Measurements from ENCODE around the gene DLG2. TPM values are rescaled to one million over a fixed set of nuclear protein-coding genes. Genes with fewer than 3 reads are reported as not detected.

Gene DLG2
- total RNA-seq, 1 donor from 2014 or later: 2.4 TPM

DNA sequence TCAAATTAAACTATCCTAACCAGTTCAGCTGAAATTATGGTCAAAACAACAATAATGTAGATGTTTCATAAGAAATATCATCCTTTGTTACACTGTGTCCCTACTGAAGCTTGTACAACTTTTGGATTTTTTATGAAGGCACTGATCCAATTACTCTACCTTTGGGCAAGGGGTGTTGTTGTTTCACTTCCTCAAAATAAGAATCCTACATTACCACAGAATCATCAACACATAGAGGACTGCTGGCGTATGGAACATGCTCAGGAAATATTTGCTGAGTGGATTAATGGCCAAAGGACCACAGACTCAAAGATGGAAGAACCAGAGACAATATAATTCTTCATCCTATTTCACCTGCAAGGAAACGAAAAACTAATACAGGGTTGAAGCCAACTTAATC lies 1433.4 kb downstream of the DLG2 start:
- H3K27me3 Mint-ChIP-seq: no peaks in the 10 kb centered on the region
- no peaks in the 10 kb centered on the region for H3K4me1 Mint-ChIP-seq (ENCODE audit: low read depth)
- no peaks in the 10 kb centered on the region for H3K36me3 Mint-ChIP-seq (ENCODE audit: insufficient read depth)
- TF ChIP-seq, protein P1, sequence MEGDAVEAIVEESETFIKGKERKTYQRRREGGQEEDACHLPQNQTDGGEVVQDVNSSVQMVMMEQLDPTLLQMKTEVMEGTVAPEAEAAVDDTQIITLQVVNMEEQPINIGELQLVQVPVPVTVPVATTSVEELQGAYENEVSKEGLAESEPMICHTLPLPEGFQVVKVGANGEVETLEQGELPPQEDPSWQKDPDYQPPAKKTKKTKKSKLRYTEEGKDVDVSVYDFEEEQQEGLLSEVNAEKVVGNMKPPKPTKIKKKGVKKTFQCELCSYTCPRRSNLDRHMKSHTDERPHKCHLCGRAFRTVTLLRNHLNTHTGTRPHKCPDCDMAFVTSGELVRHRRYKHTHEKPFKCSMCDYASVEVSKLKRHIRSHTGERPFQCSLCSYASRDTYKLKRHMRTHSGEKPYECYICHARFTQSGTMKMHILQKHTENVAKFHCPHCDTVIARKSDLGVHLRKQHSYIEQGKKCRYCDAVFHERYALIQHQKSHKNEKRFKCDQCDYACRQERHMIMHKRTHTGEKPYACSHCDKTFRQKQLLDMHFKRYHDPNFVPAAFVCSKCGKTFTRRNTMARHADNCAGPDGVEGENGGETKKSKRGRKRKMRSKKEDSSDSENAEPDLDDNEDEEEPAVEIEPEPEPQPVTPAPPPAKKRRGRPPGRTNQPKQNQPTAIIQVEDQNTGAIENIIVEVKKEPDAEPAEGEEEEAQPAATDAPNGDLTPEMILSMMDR (IDR thresholded peaks at IDR 0.05; ENCODE audit: unreplicated experiment): no peak
- H3K27ac Mint-ChIP-seq: no peak overlapping the region
- H3K9me3 Mint-ChIP-seq (ENCODE audit: low read depth): peaks cover 7% of the 10 kb centered on the region
- no peak overlapping the region for H3K4me3 Mint-ChIP-seq (ENCODE audit: low read depth)
- DNase-seq (ENCODE audit: low spot score, unreplicated experiment): no peak

DNA sequence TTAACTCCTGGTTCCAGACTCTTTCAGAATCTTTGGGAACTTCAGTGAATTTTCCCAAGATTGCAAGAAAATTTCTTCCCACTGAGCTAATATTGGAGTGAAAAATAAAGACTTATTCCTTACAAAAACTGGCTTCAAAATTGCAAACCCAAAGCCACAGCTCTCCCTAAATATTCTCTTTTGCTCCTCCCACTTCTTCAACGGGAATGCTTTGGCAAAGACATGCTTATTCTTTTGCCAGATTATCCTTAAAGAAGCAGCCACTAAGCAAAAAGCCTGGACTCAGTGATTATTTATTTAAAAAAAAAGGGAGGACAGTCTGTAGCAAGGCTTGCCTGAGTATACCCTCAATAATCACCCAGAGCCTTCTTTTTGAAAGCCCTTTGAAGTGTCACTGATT lies 1438.6 kb downstream of the DLG2 start:
- TF ChIP-seq, protein P1 (IDR thresholded peaks at IDR 0.05; ENCODE audit: unreplicated experiment): no peak
- no peak for DNase-seq (ENCODE audit: low spot score, unreplicated experiment)
- Mint-ChIP-seq H3K36me3 (ENCODE audit: insufficient read depth) (no peaks in the 10 kb centered on the region), H3K27ac (no peak overlapping the region), H3K4me1 (ENCODE audit: low read depth) (no peaks in the 10 kb centered on the region), H3K27me3 (no peaks in the 10 kb centered on the region), H3K9me3 (ENCODE audit: low read depth) (peaks cover 6% of the 10 kb centered on the region), H3K4me3 (ENCODE audit: low read depth) (no peak overlapping the region)

DNA sequence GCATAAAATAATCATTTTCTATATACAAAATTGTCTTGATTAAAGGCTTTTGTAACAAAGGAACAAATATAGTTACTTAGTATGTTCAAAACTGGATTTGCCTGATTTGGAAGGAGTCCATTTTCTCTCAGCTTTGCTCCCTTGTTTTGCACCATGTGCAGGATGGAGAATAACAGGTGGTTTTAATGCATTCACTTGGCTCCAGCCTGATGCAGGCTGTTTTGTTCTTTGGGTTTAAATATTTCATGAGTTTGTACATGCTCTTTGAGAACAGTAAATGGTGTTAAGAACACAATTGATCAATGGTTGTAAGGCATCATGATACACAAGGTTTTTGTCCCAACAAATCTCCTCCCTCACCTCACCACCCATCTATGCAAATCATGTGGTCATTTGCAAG lies 1454.1 kb downstream of the DLG2 start:
- H3K4me3 Mint-ChIP-seq (ENCODE audit: low read depth): no peak overlapping the region
- H3K9me3 Mint-ChIP-seq (ENCODE audit: low read depth): peaks cover 3% of the 10 kb centered on the region
- no peak overlapping the region for H3K27ac Mint-ChIP-seq
- no peaks in the 10 kb centered on the region for H3K36me3 Mint-ChIP-seq (ENCODE audit: insufficient read depth)
- TF ChIP-seq, protein P1 (IDR thresholded peaks at IDR 0.05; ENCODE audit: unreplicated experiment): no peak
- no peaks in the 10 kb centered on the region for H3K27me3 Mint-ChIP-seq
- no peak for DNase-seq (ENCODE audit: low spot score, unreplicated experiment)
- peaks cover 3% of the 10 kb centered on the region for H3K4me1 Mint-ChIP-seq (ENCODE audit: low read depth)

DNA sequence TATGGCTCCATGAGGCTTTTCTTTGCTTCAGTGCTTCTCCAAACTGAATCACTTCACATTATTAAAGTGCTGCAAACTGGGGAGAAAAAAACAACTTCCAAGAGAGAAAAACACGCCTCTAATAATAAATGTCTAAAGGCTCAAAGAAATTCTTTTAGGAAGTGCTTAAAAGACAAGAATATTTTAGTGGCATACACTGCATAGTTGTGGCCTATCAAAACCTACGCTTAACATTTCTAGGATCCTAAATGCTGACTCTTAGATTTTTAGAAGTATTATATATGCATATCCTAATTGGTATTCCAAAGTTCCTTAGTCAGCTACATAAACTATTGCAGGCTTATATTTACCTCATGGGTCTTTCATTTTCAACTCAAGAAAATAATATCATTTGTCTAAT lies 1462.0 kb downstream of the DLG2 start:
- H3K4me1 Mint-ChIP-seq (ENCODE audit: low read depth): no peaks in the 10 kb centered on the region
- H3K27me3 Mint-ChIP-seq: no peaks in the 10 kb centered on the region
- DNase-seq (ENCODE audit: low spot score, unreplicated experiment): no peak
- H3K36me3 Mint-ChIP-seq (ENCODE audit: insufficient read depth): no peaks in the 10 kb centered on the region
- H3K27ac Mint-ChIP-seq: no peak overlapping the region
- no peaks in the 10 kb centered on the region for H3K9me3 Mint-ChIP-seq (ENCODE audit: low read depth)
- no peak overlapping the region for H3K4me3 Mint-ChIP-seq (ENCODE audit: low read depth)
- TF ChIP-seq, protein P1 (IDR thresholded peaks at IDR 0.05; ENCODE audit: unreplicated experiment): no peak

DNA sequence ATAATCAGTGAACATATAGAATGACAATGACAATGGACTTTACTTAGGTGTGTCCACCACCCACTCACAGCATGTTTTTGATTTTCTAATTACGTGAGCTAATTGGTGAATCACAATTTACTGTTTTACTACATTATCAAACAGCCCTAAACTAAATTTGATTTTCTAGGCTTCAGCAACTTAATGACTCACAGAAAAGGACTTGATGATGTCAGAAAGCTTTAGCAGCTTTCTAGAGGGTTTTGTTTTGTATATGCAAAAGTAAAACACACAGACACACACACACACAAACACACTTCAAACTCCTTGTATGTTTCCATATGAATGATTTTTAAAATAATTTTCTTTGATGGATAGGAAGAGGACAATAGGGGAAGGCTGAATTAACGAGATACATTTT lies 1462.4 kb downstream of the DLG2 start:
- Mint-ChIP-seq H3K36me3 (ENCODE audit: insufficient read depth) (no peaks in the 10 kb centered on the region), H3K27me3 (no peaks in the 10 kb centered on the region), H3K4me1 (ENCODE audit: low read depth) (no peaks in the 10 kb centered on the region), H3K4me3 (ENCODE audit: low read depth) (no peak overlapping the region), H3K27ac (no peak overlapping the region), H3K9me3 (ENCODE audit: low read depth) (no peaks in the 10 kb centered on the region)
- TF ChIP-seq, protein P1 (IDR thresholded peaks at IDR 0.05; ENCODE audit: unreplicated experiment): no peak
- no peak for DNase-seq (ENCODE audit: low spot score, unreplicated experiment)
